ENCODE measurements around the gene ZNF24.

DNA sequence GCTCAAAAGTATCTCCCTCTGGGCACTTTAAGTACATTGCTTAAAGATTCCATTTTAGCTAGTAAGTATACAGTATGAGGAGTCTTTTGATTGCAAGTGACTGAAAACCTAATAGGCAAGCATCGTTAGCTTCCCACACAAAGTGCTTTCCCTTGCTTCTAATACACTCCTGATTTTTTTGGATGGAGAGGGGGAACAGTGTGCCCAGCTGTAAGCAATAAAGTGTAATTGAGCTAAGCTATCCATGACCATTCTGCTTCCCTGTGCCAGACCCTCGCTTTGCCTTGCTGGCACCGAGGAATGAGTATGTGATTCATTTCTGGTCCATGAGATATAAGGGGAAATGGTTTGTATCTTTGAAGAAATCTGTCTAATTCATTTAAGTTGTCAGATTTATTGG is 3.8 kb upstream of the ZNF24 start:
- TF ChIP-seq CTCF (IDR thresholded peaks at IDR 0.05) (no peak), POLR2A (IDR thresholded peaks at IDR 0.05) (no peak)

All from adrenal gland (tissue), 5 donors.